Measurements from ENCODE around the gene SDK2.

DNA sequence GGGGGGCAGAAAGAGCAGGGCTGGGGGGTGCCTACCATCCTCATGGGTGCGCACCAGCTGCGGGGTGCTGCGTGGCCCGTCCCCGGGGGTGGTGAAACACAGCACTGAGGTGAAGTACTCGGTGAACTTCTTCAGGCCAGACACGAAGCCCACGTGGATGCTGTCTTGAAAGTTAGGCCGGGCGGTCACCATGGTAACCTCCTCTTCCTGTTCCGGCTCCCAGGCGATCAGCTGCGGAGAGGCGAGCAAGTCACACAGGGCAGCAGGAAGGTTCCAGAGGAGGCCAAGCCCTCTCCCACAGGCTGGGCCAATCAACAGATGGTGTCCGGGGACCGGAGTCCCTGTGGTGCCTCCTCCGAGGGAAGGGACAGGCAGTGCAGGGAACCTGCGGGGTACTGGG lies 242.3 kb downstream of the SDK2 start:
- TF ChIP-seq, protein P1, sequence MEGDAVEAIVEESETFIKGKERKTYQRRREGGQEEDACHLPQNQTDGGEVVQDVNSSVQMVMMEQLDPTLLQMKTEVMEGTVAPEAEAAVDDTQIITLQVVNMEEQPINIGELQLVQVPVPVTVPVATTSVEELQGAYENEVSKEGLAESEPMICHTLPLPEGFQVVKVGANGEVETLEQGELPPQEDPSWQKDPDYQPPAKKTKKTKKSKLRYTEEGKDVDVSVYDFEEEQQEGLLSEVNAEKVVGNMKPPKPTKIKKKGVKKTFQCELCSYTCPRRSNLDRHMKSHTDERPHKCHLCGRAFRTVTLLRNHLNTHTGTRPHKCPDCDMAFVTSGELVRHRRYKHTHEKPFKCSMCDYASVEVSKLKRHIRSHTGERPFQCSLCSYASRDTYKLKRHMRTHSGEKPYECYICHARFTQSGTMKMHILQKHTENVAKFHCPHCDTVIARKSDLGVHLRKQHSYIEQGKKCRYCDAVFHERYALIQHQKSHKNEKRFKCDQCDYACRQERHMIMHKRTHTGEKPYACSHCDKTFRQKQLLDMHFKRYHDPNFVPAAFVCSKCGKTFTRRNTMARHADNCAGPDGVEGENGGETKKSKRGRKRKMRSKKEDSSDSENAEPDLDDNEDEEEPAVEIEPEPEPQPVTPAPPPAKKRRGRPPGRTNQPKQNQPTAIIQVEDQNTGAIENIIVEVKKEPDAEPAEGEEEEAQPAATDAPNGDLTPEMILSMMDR (IDR thresholded peaks at IDR 0.05; ENCODE audit: low read depth, low read length, poor library complexity, severe bottlenecking), result no peak
- no peak for TF ChIP-seq EZH2phosphoT487 (IDR thresholded peaks at IDR 0.05; ENCODE audit: borderline replicate concordance, low read length)

Data from DOHH2 (cell line).